B cell (primary cell): ENCODE results near the gene STK24. TPM values are rescaled to one million over a fixed set of nuclear protein-coding genes. Genes with fewer than 3 reads are reported as not detected.

ENCODE experiments used
- ATAC-seq: fragments of 200-7000 bp; cut with Tn5 transposase; one replicate; pipeline ENCODE4 v1.10.0; 2021; ENCODE audit warnings: low read depth, mild to moderate bottlenecking, moderate number of reproducible peaks, moderate library complexity
- CTCF ChIA-PET: fragments of 350-600 bp; sonication (Branson Sonifier 250); formaldehyde crosslinking; loops from one replicate; lab custom pipeline; 2021; ENCODE audit warnings: antibody characterized with exemption, inconsistent platforms; lab: Charles Lee
- POLR2A ChIA-PET: fragments of 350-600 bp; sonication (Branson Sonifier 250); formaldehyde crosslinking; loops from one replicate; lab custom pipeline; 2021; ENCODE audit warnings: antibody characterized with exemption; lab: Charles Lee
- DNase-seq: peaks from one replicate; pipeline ENCODE4 v3.0.0; 2013
- H2AFZ ChIP-seq: 2 replicates; pipeline ENCODE4 v1.6.1; 2012; ENCODE audit warnings: mild to moderate bottlenecking, low read depth, low read length; ENCODE audit not compliant: insufficient read depth, poor library complexity, severe bottlenecking
- H3K27ac ChIP-seq, 2 donors: 1 replicate in 1 of 2; 2 replicates in 1 of 2; pipeline ENCODE4 v1.5.1; 2012 to 2013; ENCODE audit warnings: low read length in 2 of 2, mild to moderate bottlenecking in 2 of 2, moderate library complexity in 1 of 2
- H3K27me3 ChIP-seq, 4 experiments: fragments of 200-600 bp in 1 of 4; sonication (generic) in 1 of 4; replicated peaks in 1 of 4; 1 replicate in 2 of 4; 2 replicates in 2 of 4; pipeline versions ENCODE4 v1.6.1 to v1.7.0; 2013 to 2016; ENCODE audit warnings: low read length in 3 of 4, mild to moderate bottlenecking in 2 of 4, mixed read lengths in 1 of 4, moderate library complexity in 1 of 4; ENCODE audit not compliant: insufficient read depth in 4 of 4, control insufficient read depth in 3 of 4; ENCODE audit errors: control extremely low read depth in 1 of 4
- H3K36me3 ChIP-seq, 2 experiments: replicated peaks in 1 of 2; 1 replicate in 1 of 2; 2 replicates in 1 of 2; pipeline versions ENCODE4 v1.6.1 to v1.7.1; 2013; ENCODE audit warnings: low read length in 1 of 2; ENCODE audit not compliant: insufficient read depth in 2 of 2, control insufficient read depth in 1 of 2; ENCODE audit errors: control extremely low read depth in 1 of 2, extremely low read depth in 1 of 2
- H3K4me1 ChIP-seq, 2 donors: fragments of 200-600 bp in 1 of 2; sonication (generic) in 1 of 2; 1 replicate in 1 of 2; 2 replicates in 1 of 2; pipeline versions ENCODE4 v1.5.1 to v1.6.1; 2013 to 2017; ENCODE audit warnings: low read length in 2 of 2; ENCODE audit not compliant: control insufficient read depth in 2 of 2, insufficient read depth in 2 of 2
- H3K4me2 ChIP-seq: replicated peaks from 2 replicates; pipeline ENCODE3; 2012; ENCODE audit warnings: mild to moderate bottlenecking, low read depth, low read length; ENCODE audit not compliant: poor library complexity, severe bottlenecking
- H3K4me3 ChIP-seq, 5 experiments: fragments of 200-600 bp in 1 of 5; sonication (generic) in 1 of 5; 1 replicate in 3 of 5; 2 replicates in 2 of 5; pipeline versions ENCODE4 v1.5.1 to v1.7.0; 2011 to 2016; ENCODE audit warnings: low read length in 4 of 5, mild to moderate bottlenecking in 4 of 5, low read depth in 2 of 5, control low read depth in 1 of 5, moderate library complexity in 1 of 5; ENCODE audit not compliant: insufficient read depth in 1 of 5; ENCODE audit errors: control extremely low read depth in 1 of 5, extremely low read depth in 1 of 5
- H3K79me2 ChIP-seq: fragments of 200-600 bp; sonication (generic); one replicate; pipeline ENCODE4 v1.6.0; 2016; ENCODE audit warnings: low read length; ENCODE audit not compliant: control insufficient read depth, insufficient read depth
- H3K9ac ChIP-seq: fragments of 200-600 bp; sonication (generic); 2 replicates; pipeline ENCODE4 v1.6.1; 2017; ENCODE audit warnings: mild to moderate bottlenecking, low read length, moderate library complexity
- H3K9me3 ChIP-seq, 3 donors: one replicate each; pipeline versions ENCODE4 v1.6.1 to v1.7.1; 2013; ENCODE audit warnings: low read length in 2 of 3; ENCODE audit not compliant: control insufficient read depth in 2 of 3, insufficient read depth in 1 of 3; ENCODE audit errors: control extremely low read depth in 1 of 3
- H4K20me1 ChIP-seq: 2 replicates; pipeline ENCODE4 v1.6.0; 2012; ENCODE audit warnings: mild to moderate bottlenecking, low read length; ENCODE audit not compliant: insufficient read depth, control insufficient read depth, poor library complexity, severe bottlenecking
- H3K27ac Mint-ChIP-seq: one replicate; pipeline ENCODE4 v1.8.0; 2021; ENCODE audit warnings: mixed read lengths
- H3K27me3 Mint-ChIP-seq: one replicate; pipeline ENCODE4 v1.8.0; 2021; ENCODE audit warnings: mixed read lengths
- H3K4me1 Mint-ChIP-seq: one replicate; pipeline ENCODE4 v1.8.0; 2021; ENCODE audit warnings: mixed read lengths
- H3K4me3 Mint-ChIP-seq: one replicate; pipeline ENCODE4 v1.8.0; 2021; ENCODE audit warnings: mixed read lengths
- H3K9me3 Mint-ChIP-seq: one replicate; pipeline ENCODE4 v1.8.0; 2022; ENCODE audit warnings: mixed read lengths; ENCODE audit not compliant: insufficient read depth
- CTCF ChIP-seq: fragments of 200-600 bp; IDR thresholded peaks from one replicate; pipeline ENCODE4 v1.8.0; 2022; ENCODE audit warnings: antibody characterized with exemption, mild to moderate bottlenecking
- EZH2 ChIP-seq: IDR thresholded peaks from 2 replicates; pipeline ENCODE4 v1.6.1; 2012; ENCODE audit warnings: borderline replicate concordance, low read depth, mild to moderate bottlenecking, moderate library complexity, low read length; ENCODE audit not compliant: insufficient read depth, poor library complexity, severe bottlenecking
- WGBS: methylation state at CpG from one replicate; pipeline ENCODE4 v1.1.5; 2013; ENCODE audit warnings: missing lambda C conversion rate; ENCODE audit not compliant: insufficient coverage; 5-methylcytosine and 5-hydroxymethylcytosine counted together
- intact Hi-C: fragments of 100-400 bp; cut with micrococcal nuclease; formaldehyde crosslinking; loops from one replicate; pipeline ENCODE4 v1.10.0; 2022
- polyA plus RNA-seq: library from polyadenylated mRNA; depleted of rRNA; stranded (reverse); fragments of >200 nt; gene quantifications from 2 replicates; pipeline ENCODE4 v1.2.3, GENCODE V29; 2012
- total RNA-seq, 2 donors: library from RNA; stranded (reverse); fragments of 120-200 nt in 1 of 2; gene quantifications; 1 replicate in 1 of 2; 2 replicates in 1 of 2; pipeline versions ENCODE4 v1.2.3 to v1.2.4, GENCODE V29; 2013 to 2022

Gene STK24
- total and polyA plus RNA-seq, 2 donors (not counting 1 experiment from before 2014, with no cell fraction given): 47.2 to 117 TPM

GRCh38 chr13:98559169-98559568, 17.7 kb downstream of the STK24 start:
- H3K27me3 ChIP-seq: no peaks in the 10 kb centered on the region
- 88% methylated on average over 5 of the region's 7 CpGs for WGBS
- peaks cover 100% of the 10 kb centered on the region for H3K79me2 ChIP-seq
- Mint-ChIP-seq H3K27ac (peak overlapping the region; percentile 12), H3K27me3 (no peaks in the 10 kb centered on the region), H3K9me3 (no peaks in the 10 kb centered on the region), H3K4me1 (peaks cover 77% of the 10 kb centered on the region), H3K4me3 (peak overlapping the region; percentile 14)
- H3K4me3 ChIP-seq: no peak overlapping the region
- ATAC-seq: no peak
- intact Hi-C loops: no loop called here
- ChIA-PET POLR2A (no interaction called here), CTCF (interaction anchor here (1.2 kb wide), 1 partner anchor 94 kb away, joined by 3 read pairs; no protein-coding TSS in a partner anchor)
- H3K9me3 ChIP-seq: no peaks in the 10 kb centered on the region
- no peak for TF ChIP-seq CTCF
- TF ChIP-seq EZH2: no peak
- peaks cover 79% of the 10 kb centered on the region for H4K20me1 ChIP-seq
- H3K36me3 ChIP-seq: peaks cover 0 to 8% of the 10 kb centered on the region in 2 experiments
- H3K4me2 ChIP-seq: no peak overlapping the region
- peak overlapping the region in 1 of 2 donors; percentile 21 for H3K27ac ChIP-seq
- no peak for DNase-seq
- peaks cover 56 to 62% of the 10 kb centered on the region in 2 donors for H3K4me1 ChIP-seq
- no peak overlapping the region for H2AFZ ChIP-seq
- no peak overlapping the region for H3K9ac ChIP-seq

GRCh38 chr13:98557937-98558792, 18.7 kb downstream of the STK24 start:
- intact Hi-C loops: no loop called here
- Histone ChIP-seq H3K27ac (peak overlapping the region; percentile 2 to 37), H3K9me3 (no peaks in the 10 kb centered on the region), H2AFZ (no peak overlapping the region), H3K4me2 (peak overlapping the region; percentile 30), H3K79me2 (peaks cover 100% of the 10 kb centered on the region), H3K36me3 (peaks cover 0 to 8% of the 10 kb centered on the region in 2 experiments), H3K27me3 (no peaks in the 10 kb centered on the region), H3K4me1 (peaks cover 56 to 62% of the 10 kb centered on the region in 2 donors), H3K9ac (no peak overlapping the region), H3K4me3 (no peak overlapping the region), H4K20me1 (peaks cover 81% of the 10 kb centered on the region)
- H3K4me1 Mint-ChIP-seq: peaks cover 79% of the 10 kb centered on the region
- H3K27me3 Mint-ChIP-seq: no peaks in the 10 kb centered on the region
- no peaks in the 10 kb centered on the region for H3K9me3 Mint-ChIP-seq
- peak overlapping the region; percentile 29 for H3K27ac Mint-ChIP-seq
- H3K4me3 Mint-ChIP-seq: peak overlapping the region; percentile 10
- ChIA-PET CTCF (interaction anchor here (0.6 to 1.5 kb wide), 6 partner anchors 9 to 113 kb away, joined by 3 to 7 read pairs (median 4); no protein-coding TSS in a partner anchor), POLR2A (interaction anchor here (0.6 kb wide), 1 partner anchor 70 kb away, joined by 4 read pairs; no protein-coding TSS in a partner anchor)
- DNase-seq (no peak), ATAC-seq (no peak)
- TF ChIP-seq CTCF: no peak
- no peak for TF ChIP-seq EZH2
- WGBS: 97% methylated on average over 5 of the region's 10 CpGs
